ENCODE measurements around the gene DLG1. TPM values are rescaled to one million over a fixed set of nuclear protein-coding genes. Genes with fewer than 3 reads are reported as not detected.

The DLG1 gene
- total RNA-seq, 1 experiment from 2014 or later: 107 TPM

GRCh38 chr3:197135212-197135611, 163.2 kb downstream of the DLG1 start:
- ChIA-PET CTCF (no interaction called here), POLR2A (ENCODE audit: low non-redundant PET) (no interaction called here)
- TF ChIP-seq, protein P1, sequence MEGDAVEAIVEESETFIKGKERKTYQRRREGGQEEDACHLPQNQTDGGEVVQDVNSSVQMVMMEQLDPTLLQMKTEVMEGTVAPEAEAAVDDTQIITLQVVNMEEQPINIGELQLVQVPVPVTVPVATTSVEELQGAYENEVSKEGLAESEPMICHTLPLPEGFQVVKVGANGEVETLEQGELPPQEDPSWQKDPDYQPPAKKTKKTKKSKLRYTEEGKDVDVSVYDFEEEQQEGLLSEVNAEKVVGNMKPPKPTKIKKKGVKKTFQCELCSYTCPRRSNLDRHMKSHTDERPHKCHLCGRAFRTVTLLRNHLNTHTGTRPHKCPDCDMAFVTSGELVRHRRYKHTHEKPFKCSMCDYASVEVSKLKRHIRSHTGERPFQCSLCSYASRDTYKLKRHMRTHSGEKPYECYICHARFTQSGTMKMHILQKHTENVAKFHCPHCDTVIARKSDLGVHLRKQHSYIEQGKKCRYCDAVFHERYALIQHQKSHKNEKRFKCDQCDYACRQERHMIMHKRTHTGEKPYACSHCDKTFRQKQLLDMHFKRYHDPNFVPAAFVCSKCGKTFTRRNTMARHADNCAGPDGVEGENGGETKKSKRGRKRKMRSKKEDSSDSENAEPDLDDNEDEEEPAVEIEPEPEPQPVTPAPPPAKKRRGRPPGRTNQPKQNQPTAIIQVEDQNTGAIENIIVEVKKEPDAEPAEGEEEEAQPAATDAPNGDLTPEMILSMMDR (conservative IDR thresholded peaks at IDR 0.05; ENCODE audit: low read depth, low read length): no peak
- no peak for TF ChIP-seq EZH2 (IDR thresholded peaks at IDR 0.05; ENCODE audit: borderline replicate concordance, low read depth, low read length, poor library complexity, severe bottlenecking)
- DNase-seq (ENCODE audit: low spot score): no peak
- Histone ChIP-seq H3K9me3 (ENCODE audit: low read depth, low read length, poor library complexity, severe bottlenecking) (peaks cover 14% of the 10 kb centered on the region), H3K36me3 (ENCODE audit: insufficient read depth, low read length, poor library complexity, severe bottlenecking) (peaks cover 55% of the 10 kb centered on the region), H3K4me1 (ENCODE audit: insufficient read depth, low read length, poor library complexity, severe bottlenecking) (no peaks in the 10 kb centered on the region), H3K27ac (ENCODE audit: low read depth, low read length, poor library complexity, severe bottlenecking) (no peak overlapping the region), H3K4me3 (ENCODE audit: low read depth, low read length, poor library complexity, severe bottlenecking) (no peak overlapping the region), H3K27me3 (replicated peaks; ENCODE audit: insufficient read depth, low read depth, low read length, poor library complexity) (no peaks in the 10 kb centered on the region)
- no TSS peak for BruUV-seq (replicated peaks)
- intact Hi-C loops (cut with micrococcal nuclease; ENCODE audit: unreplicated experiment): no loop called here

DNA sequence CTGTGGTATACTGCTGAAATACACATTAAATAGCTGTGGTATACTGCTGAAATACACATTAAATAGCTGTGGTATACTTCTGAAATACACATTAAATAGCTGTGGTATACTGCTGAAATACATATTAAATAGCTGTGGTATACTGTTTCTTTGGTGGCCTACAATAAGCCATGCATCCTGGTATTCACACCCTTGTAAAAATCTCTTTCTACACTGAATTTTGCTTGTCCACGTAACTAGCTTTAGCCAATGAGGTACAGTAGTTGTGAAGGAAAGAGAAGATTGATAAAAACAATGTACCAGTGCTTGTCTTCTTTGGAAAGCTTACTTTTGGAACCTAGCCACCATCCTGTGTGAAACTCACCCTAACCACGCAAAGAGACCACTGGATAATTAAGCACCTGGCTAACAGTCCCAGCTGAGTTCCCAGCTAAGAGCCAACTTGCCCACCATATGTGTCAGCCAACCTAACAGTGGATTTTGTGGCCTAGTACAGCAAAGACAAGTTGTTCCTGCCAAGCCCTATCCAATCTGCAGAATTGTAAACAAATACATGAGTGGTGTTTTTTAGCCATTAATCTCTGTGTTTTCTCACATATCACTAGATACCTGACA, 165.4 kb downstream of the DLG1 start:
- H3K27me3 ChIP-seq (replicated peaks; ENCODE audit: insufficient read depth, low read depth, low read length, poor library complexity): no peaks in the 10 kb centered on the region
- ChIA-PET POLR2A (ENCODE audit: low non-redundant PET) (no interaction called here), CTCF (no interaction called here)
- intact Hi-C loops (cut with micrococcal nuclease; ENCODE audit: unreplicated experiment): no loop called here
- TF ChIP-seq, protein P1 (conservative IDR thresholded peaks at IDR 0.05; ENCODE audit: low read depth, low read length): no peak
- TF ChIP-seq EZH2 (IDR thresholded peaks at IDR 0.05; ENCODE audit: borderline replicate concordance, low read depth, low read length, poor library complexity, severe bottlenecking): no peak
- DNase-seq (ENCODE audit: low spot score): no peak
- H3K9me3 ChIP-seq (ENCODE audit: low read depth, low read length, poor library complexity, severe bottlenecking): peaks cover 17% of the 10 kb centered on the region
- no peaks in the 10 kb centered on the region for H3K4me1 ChIP-seq (ENCODE audit: insufficient read depth, low read length, poor library complexity, severe bottlenecking)
- no peak overlapping the region for H3K27ac ChIP-seq (ENCODE audit: low read depth, low read length, poor library complexity, severe bottlenecking)
- no TSS peak for BruUV-seq (replicated peaks)
- H3K4me3 ChIP-seq (ENCODE audit: low read depth, low read length, poor library complexity, severe bottlenecking): no peak overlapping the region
- H3K36me3 ChIP-seq (ENCODE audit: insufficient read depth, low read length, poor library complexity, severe bottlenecking): peaks cover 52% of the 10 kb centered on the region

DNA sequence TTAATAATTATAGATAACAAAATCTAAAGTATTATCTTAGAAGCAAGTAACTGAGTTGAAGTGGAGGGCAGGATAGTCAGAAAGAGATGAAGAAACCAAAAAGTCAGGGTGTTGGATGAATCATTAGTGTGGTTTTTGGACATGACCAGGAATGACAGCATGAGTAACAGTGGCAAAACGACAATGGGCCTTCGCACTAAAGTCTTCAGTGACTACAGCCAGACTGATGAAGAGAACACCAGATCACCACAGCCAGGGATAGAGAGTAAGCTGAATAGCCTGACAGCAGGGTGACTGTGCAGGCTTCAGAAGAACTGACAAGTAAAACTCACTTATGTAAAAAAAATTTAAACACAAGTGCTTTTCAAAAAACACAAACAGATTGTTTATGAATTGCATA, 172.8 kb downstream of the DLG1 start:
- peaks cover 15% of the 10 kb centered on the region for H3K36me3 ChIP-seq (ENCODE audit: insufficient read depth, low read length, poor library complexity, severe bottlenecking)
- CTCF ChIA-PET: no interaction called here
- peaks cover 3% of the 10 kb centered on the region for H3K9me3 ChIP-seq (ENCODE audit: low read depth, low read length, poor library complexity, severe bottlenecking)
- DNase-seq (ENCODE audit: low spot score): no peak
- BruUV-seq (replicated peaks): no TSS peak
- H3K27me3 ChIP-seq (replicated peaks; ENCODE audit: insufficient read depth, low read depth, low read length, poor library complexity): no peaks in the 10 kb centered on the region
- no peak overlapping the region for H3K4me3 ChIP-seq (ENCODE audit: low read depth, low read length, poor library complexity, severe bottlenecking)
- no peaks in the 10 kb centered on the region for H3K4me1 ChIP-seq (ENCODE audit: insufficient read depth, low read length, poor library complexity, severe bottlenecking)
- POLR2A ChIA-PET (ENCODE audit: low non-redundant PET): interaction anchor here (0.7 kb wide), 1 partner anchor 350 kb away, joined by 3 read pairs; no protein-coding TSS in a partner anchor
- TF ChIP-seq, protein P1 (conservative IDR thresholded peaks at IDR 0.05; ENCODE audit: low read depth, low read length): no peak
- TF ChIP-seq EZH2 (IDR thresholded peaks at IDR 0.05; ENCODE audit: borderline replicate concordance, low read depth, low read length, poor library complexity, severe bottlenecking): no peak
- no peak overlapping the region for H3K27ac ChIP-seq (ENCODE audit: low read depth, low read length, poor library complexity, severe bottlenecking)
- intact Hi-C loops (cut with micrococcal nuclease; ENCODE audit: unreplicated experiment): no loop called here
